ENCODE data around the gene MOXD1.

Gene MOXD1

DNA sequence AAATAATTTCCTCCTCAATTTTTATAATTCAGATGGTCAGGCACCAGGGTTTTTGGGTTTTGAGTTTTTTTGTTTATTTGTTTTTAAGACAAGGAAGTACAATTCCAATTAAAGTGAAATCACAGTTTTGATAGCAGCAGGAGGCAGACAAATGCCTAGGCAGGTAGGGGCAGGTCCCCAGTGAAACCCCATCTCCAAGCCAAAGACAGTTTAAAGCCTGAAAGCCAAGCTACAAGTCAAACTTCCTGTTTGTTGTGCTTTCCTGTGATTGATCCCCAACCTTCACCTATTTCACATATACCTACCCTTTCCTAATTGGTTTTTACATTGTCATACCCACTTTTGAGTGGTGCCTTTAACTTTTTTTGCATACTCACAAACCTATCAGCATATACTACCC lies 149.6 kb downstream of the MOXD1 start:
- Histone ChIP-seq H3K9me3 (ENCODE audit: control insufficient read depth, low read length) (no peaks in the 10 kb centered on the region), H3K4me3 (ENCODE audit: insufficient read depth, low read depth, low read length, poor library complexity, severe bottlenecking) (no peak overlapping the region), H3K36me3 (ENCODE audit: control insufficient read depth, insufficient read depth, low read length) (no peaks in the 10 kb centered on the region), H3K27me3 (replicated peaks; ENCODE audit: control insufficient read depth, insufficient read depth, low read length, poor library complexity, severe bottlenecking) (no peaks in the 10 kb centered on the region), H3K4me1 (ENCODE audit: control insufficient read depth, insufficient read depth, low read length, poor library complexity, severe bottlenecking) (no peaks in the 10 kb centered on the region), H3K27ac (ENCODE audit: insufficient read depth, low read length, poor library complexity, severe bottlenecking) (no peak overlapping the region)
- no peak for DNase-seq

DNA sequence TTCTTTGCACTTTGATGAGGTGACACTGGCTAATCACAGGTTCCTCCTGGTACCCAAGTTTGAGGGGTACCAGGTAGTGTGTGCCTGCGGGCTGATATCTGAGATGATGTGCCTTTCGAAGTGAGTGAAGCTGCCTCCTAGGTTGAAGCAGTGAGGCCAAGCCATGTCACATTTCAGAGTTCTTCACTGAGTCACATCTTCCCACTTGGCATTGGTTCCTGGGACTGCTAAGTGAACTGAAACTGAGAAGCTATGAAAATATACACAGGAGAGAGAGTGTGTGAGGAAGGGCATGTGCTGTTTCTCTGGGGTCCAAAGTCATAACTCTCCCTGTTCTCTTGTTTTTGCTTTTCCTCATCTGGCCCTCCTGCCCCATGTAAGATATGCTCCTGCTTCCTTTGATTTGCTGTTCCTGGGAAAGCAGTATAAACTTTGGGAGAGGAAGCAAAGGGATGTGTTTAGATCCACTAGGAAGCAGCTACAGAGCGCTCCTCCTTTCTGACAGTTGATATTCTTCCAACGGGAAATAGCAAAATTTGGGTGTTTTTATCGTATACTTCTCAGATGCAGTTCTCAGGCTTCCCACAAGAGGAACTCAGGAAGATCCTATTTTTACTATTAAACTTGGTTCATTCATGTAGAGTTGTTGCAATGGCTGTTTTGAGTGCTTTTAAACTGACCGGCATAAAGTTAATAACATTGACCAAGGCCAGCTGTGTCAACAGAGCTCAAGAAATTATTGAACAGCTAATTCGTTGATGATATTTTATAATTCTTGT lies 153.7 kb downstream of the MOXD1 start:
- no peak for DNase-seq
- Histone ChIP-seq H3K4me1 (ENCODE audit: control insufficient read depth, insufficient read depth, low read length, poor library complexity, severe bottlenecking) (no peaks in the 10 kb centered on the region), H3K4me3 (ENCODE audit: insufficient read depth, low read depth, low read length, poor library complexity, severe bottlenecking) (no peak overlapping the region), H3K27ac (ENCODE audit: insufficient read depth, low read length, poor library complexity, severe bottlenecking) (no peak overlapping the region), H3K36me3 (ENCODE audit: control insufficient read depth, insufficient read depth, low read length) (no peaks in the 10 kb centered on the region), H3K27me3 (replicated peaks; ENCODE audit: control insufficient read depth, insufficient read depth, low read length, poor library complexity, severe bottlenecking) (no peaks in the 10 kb centered on the region), H3K9me3 (ENCODE audit: control insufficient read depth, low read length) (no peaks in the 10 kb centered on the region)

DNA sequence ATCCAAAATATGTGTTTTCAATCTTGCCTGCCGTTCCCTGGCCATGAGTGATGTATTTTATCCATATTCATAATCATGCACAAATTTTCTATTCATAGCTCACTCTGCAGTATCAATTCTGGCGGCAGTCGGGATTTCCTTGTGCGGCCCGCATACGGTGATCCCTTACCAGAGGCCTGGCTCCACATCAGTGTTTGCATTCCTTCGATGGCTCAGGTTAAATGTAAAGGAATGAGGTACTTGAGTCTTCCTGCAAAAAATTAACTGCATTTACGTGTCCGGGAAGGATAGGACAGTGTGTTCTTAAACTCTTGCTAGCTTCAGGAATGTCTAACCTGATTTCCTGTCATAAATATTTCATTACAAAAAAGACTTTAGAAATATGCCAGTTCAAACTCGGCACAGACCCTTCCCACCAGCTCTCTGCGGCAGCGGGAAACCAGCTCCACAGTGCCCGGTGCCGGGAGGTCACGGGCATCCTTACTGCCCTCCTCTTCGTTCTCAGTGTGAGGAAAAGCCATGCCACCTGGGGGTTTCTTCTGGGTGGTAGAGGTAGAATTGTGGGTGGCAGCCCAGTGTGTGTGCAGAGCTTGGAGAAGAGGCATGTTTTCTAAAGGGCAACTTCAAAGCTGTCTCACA lies 154.5 kb downstream of the MOXD1 start:
- no peaks in the 10 kb centered on the region for H3K4me1 ChIP-seq (ENCODE audit: control insufficient read depth, insufficient read depth, low read length, poor library complexity, severe bottlenecking)
- H3K4me3 ChIP-seq (ENCODE audit: insufficient read depth, low read depth, low read length, poor library complexity, severe bottlenecking), result no peak overlapping the region
- H3K9me3 ChIP-seq (ENCODE audit: control insufficient read depth, low read length), result no peaks in the 10 kb centered on the region
- H3K36me3 ChIP-seq (ENCODE audit: control insufficient read depth, insufficient read depth, low read length), result no peaks in the 10 kb centered on the region
- no peaks in the 10 kb centered on the region for H3K27me3 ChIP-seq (replicated peaks; ENCODE audit: control insufficient read depth, insufficient read depth, low read length, poor library complexity, severe bottlenecking)
- DNase-seq, result no peak
- H3K27ac ChIP-seq (ENCODE audit: insufficient read depth, low read length, poor library complexity, severe bottlenecking), result no peak overlapping the region

DNA sequence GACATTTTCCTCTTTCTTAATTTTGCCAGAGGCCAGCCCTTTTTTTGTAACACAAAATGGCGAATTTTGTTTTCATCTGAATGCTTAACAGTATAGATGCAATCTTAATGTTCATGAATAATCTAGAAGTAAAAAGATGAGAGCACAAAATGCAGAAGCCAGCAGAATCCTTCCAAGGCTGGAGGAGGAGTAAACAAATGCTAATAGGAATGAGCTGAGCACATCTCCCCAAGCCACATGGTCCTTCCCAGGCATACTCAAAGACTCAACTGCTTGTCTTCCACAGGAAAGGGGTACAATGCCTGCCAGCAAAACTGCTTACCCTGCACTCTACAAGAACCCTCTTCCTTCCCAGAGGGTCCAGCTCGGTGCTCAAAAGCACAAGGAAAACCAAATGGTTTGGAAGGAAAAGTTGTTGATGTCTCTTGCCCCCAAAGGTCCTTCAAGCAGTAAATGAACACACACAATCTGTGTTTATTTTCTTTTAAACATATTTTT lies 155.1 kb downstream of the MOXD1 start:
- no peaks in the 10 kb centered on the region for H3K4me1 ChIP-seq (ENCODE audit: control insufficient read depth, insufficient read depth, low read length, poor library complexity, severe bottlenecking)
- H3K36me3 ChIP-seq (ENCODE audit: control insufficient read depth, insufficient read depth, low read length), result no peaks in the 10 kb centered on the region
- no peak overlapping the region for H3K27ac ChIP-seq (ENCODE audit: insufficient read depth, low read length, poor library complexity, severe bottlenecking)
- no peak overlapping the region for H3K4me3 ChIP-seq (ENCODE audit: insufficient read depth, low read depth, low read length, poor library complexity, severe bottlenecking)
- DNase-seq, result no peak
- H3K27me3 ChIP-seq (replicated peaks; ENCODE audit: control insufficient read depth, insufficient read depth, low read length, poor library complexity, severe bottlenecking), result no peaks in the 10 kb centered on the region
- no peaks in the 10 kb centered on the region for H3K9me3 ChIP-seq (ENCODE audit: control insufficient read depth, low read length)
